OCI-LY1 (cell line): ENCODE results near the gene CCDC47.
"Not testable (repeated sequence)": the region's sequence is repeated elsewhere in the genome, so short reads cannot be mapped to it uniquely, and the experiment has no call there.

ENCODE experiments used
- H2AFZ ChIP-seq: fragments of 200-600 bp; sonication (generic), shearing (Covaris generic); 2 replicates; pipeline ENCODE4 v1.6.0; 2014; ENCODE audit warnings: antibody characterized with exemption, mild to moderate bottlenecking, low read length
- H3F3A ChIP-seq: fragments of 200-600 bp; sonication (generic), shearing (Covaris generic); 2 replicates; pipeline ENCODE4 v1.6.0; 2014; ENCODE audit warnings: mild to moderate bottlenecking, antibody characterized with exemption, low read length, moderate library complexity; ENCODE audit not compliant: insufficient read depth
- H3K27ac ChIP-seq: fragments of 200-600 bp; sonication (generic); 2 replicates; pipeline ENCODE4 v1.5.1; 2014; ENCODE audit warnings: low read length, mixed run types, mild to moderate bottlenecking, low read depth; ENCODE audit not compliant: poor library complexity, severe bottlenecking
- H3K27me3 ChIP-seq: fragments of 200-600 bp; sonication (generic); 2 replicates; pipeline ENCODE4 v1.6.0; 2014; ENCODE audit warnings: antibody characterized with exemption, mild to moderate bottlenecking, low read length, moderate library complexity; ENCODE audit not compliant: insufficient read depth
- H3K36me3 ChIP-seq: fragments of 200-600 bp; sonication (generic); 2 replicates; pipeline ENCODE4 v1.6.1; 2014; ENCODE audit warnings: mild to moderate bottlenecking, antibody characterized with exemption, low read length, moderate library complexity, mixed read lengths; ENCODE audit not compliant: insufficient read depth
- H3K4me1 ChIP-seq: fragments of 200-600 bp; sonication (generic); 2 replicates; pipeline ENCODE4 v1.5.1; 2014; ENCODE audit warnings: mild to moderate bottlenecking, low read length, moderate library complexity; ENCODE audit not compliant: insufficient read depth, severe bottlenecking
- H3K4me2 ChIP-seq: fragments of 200-600 bp; sonication (generic), shearing (Covaris generic); 2 replicates; pipeline ENCODE4 v1.6.1; 2014; ENCODE audit warnings: low read length
- H3K4me3 ChIP-seq: fragments of 200-600 bp; sonication (generic); 2 replicates; pipeline ENCODE4 v1.5.1; 2014; ENCODE audit warnings: low read length, low read depth, mild to moderate bottlenecking, mixed read lengths; ENCODE audit not compliant: poor library complexity, severe bottlenecking
- H3K79me2 ChIP-seq: fragments of 200-600 bp; shearing (Covaris generic); 2 replicates; pipeline ENCODE4 v1.6.1; 2016; ENCODE audit warnings: mixed run types, low read length, mixed read lengths; ENCODE audit not compliant: insufficient read depth
- H3K9ac ChIP-seq: fragments of 200-600 bp; sonication (generic), shearing (Covaris generic); 2 replicates; pipeline ENCODE4 v1.6.1; 2014; ENCODE audit warnings: mild to moderate bottlenecking, low read length, mixed read lengths
- H3K9me2 ChIP-seq: fragments of 200-600 bp; sonication (generic), shearing (Covaris generic); 2 replicates; pipeline ENCODE4 v1.6.1; 2014; ENCODE audit warnings: low read depth, mild to moderate bottlenecking, low read length, mixed read lengths
- H3K9me3 ChIP-seq: fragments of 200-600 bp; shearing (Covaris generic); 2 replicates; pipeline ENCODE4 v1.6.1; 2014; ENCODE audit warnings: low read length, mixed read lengths
- H4K20me1 ChIP-seq: fragments of 200-600 bp; sonication (generic), shearing (Covaris generic); 2 replicates; pipeline ENCODE4 v1.6.0; 2016; ENCODE audit warnings: mild to moderate bottlenecking, low read length; ENCODE audit not compliant: insufficient read depth
- CTCF ChIP-seq: fragments of 200-600 bp; sonication (generic), shearing (Covaris generic); IDR thresholded peaks from 2 replicates; pipeline ENCODE4 v1.5.1; 2017; ENCODE audit warnings: mild to moderate bottlenecking, antibody characterized with exemption, low read length, moderate library complexity, mixed read lengths
- EZH2 ChIP-seq: fragments of 200-600 bp; sonication (generic), shearing (Covaris generic); IDR thresholded peaks from 2 replicates; pipeline ENCODE4 v1.8.0; 2017; ENCODE audit warnings: borderline replicate concordance, mixed run types, mild to moderate bottlenecking, antibody characterized with exemption, low read length, moderate library complexity, mixed read lengths

CCDC47 gene

GRCh38 chr17:63800783-63801182 lies 27.4 kb upstream of the CCDC47 start:
- no peak overlapping the region for H3K4me2 ChIP-seq
- H3K4me1 ChIP-seq: no peaks in the 10 kb centered on the region
- H3K9me3 ChIP-seq: no peaks in the 10 kb centered on the region
- no peak overlapping the region for H3K4me3 ChIP-seq
- H3K79me2 ChIP-seq: no peaks in the 10 kb centered on the region
- no peaks in the 10 kb centered on the region for H4K20me1 ChIP-seq
- H3K36me3 ChIP-seq: peaks cover 97% of the 10 kb centered on the region
- no peaks in the 10 kb centered on the region for H3K27me3 ChIP-seq
- no peak for TF ChIP-seq CTCF
- TF ChIP-seq EZH2: no peak
- H3K9me2 ChIP-seq: no peaks in the 10 kb centered on the region
- no peak overlapping the region for H3K27ac ChIP-seq
- no peak overlapping the region for H2AFZ ChIP-seq
- no peak overlapping the region for H3K9ac ChIP-seq
- H3F3A ChIP-seq: no peaks in the 10 kb centered on the region

- Histone ChIP-seq H3K4me2 (no peak overlapping the region), H3K36me3 (peaks cover 98% of the 10 kb centered on the region), H3K27me3 (no peaks in the 10 kb centered on the region), H3K9ac (no peak overlapping the region), H4K20me1 (no peaks in the 10 kb centered on the region), H2AFZ (no peak overlapping the region), H3K4me3 (no peak overlapping the region), H3K79me2 (no peaks in the 10 kb centered on the region), H3K9me2 (no peaks in the 10 kb centered on the region), H3K9me3 (no peaks in the 10 kb centered on the region), H3K27ac (no peak overlapping the region), H3F3A (no peaks in the 10 kb centered on the region), H3K4me1 (no peaks in the 10 kb centered on the region)
- TF ChIP-seq EZH2 (no peak), CTCF (no peak)
Observed at GRCh38 chr17:63798572-63799106, 25.2 kb upstream of the CCDC47 start.

- H3K9me2 ChIP-seq, H3K27me3 ChIP-seq, H3K9ac ChIP-seq, H3K4me2 ChIP-seq, H4K20me1 ChIP-seq, H3K4me1 ChIP-seq, H3K79me2 ChIP-seq, H3K9me3 ChIP-seq, H3K27ac ChIP-seq, H3F3A ChIP-seq, H2AFZ ChIP-seq, H3K4me3 ChIP-seq: not testable (repeated sequence)
- peaks cover 100% of the 10 kb centered on the region for H3K36me3 ChIP-seq
Observed at GRCh38 chr17:63796375-63796774, 23.0 kb upstream of the CCDC47 start.

GRCh38 chr17:63792055-63792729 lies 18.8 kb upstream of the CCDC47 start:
- no peaks in the 10 kb centered on the region for H3K9me2 ChIP-seq
- H3K36me3 ChIP-seq: peaks cover 96% of the 10 kb centered on the region
- H4K20me1 ChIP-seq: no peaks in the 10 kb centered on the region
- peaks cover 2% of the 10 kb centered on the region for H3K79me2 ChIP-seq
- TF ChIP-seq CTCF: no peak
- TF ChIP-seq EZH2: no peak
- no peaks in the 10 kb centered on the region for H3K9me3 ChIP-seq
- no peaks in the 10 kb centered on the region for H3K4me1 ChIP-seq
- no peak overlapping the region for H2AFZ ChIP-seq
- no peak overlapping the region for H3K9ac ChIP-seq
- H3K4me2 ChIP-seq: no peak overlapping the region
- no peaks in the 10 kb centered on the region for H3K27me3 ChIP-seq
- H3K4me3 ChIP-seq: no peak overlapping the region
- H3K27ac ChIP-seq: no peak overlapping the region
- H3F3A ChIP-seq: no peaks in the 10 kb centered on the region
